ENCODE results near the gene STX8.
"Not testable (repeated sequence)": the region's sequence is repeated elsewhere in the genome, so short reads cannot be mapped to it uniquely, and the experiment has no call there.

- not testable (repeated sequence) for TF ChIP-seq NRF1 (IDR thresholded peaks at IDR 0.05; ENCODE audit: low read depth, low read length); POLR2AphosphoS5 (IDR thresholded peaks at IDR 0.05; ENCODE audit: low read depth, low read length); EP300 (IDR thresholded peaks at IDR 0.05; ENCODE audit: borderline replicate concordance in 1 of 2, low read depth in 1 of 2, low read length in 1 of 2)
Measured at GRCh38 chr17:9597638-9598037, 22.0 kb upstream of the STX8 start.

All from SK-N-SH (cell line).